Smooth muscle cell (in vitro differentiated cells): ENCODE measurements around the gene RAB24. TPM values are rescaled to one million over a fixed set of nuclear protein-coding genes. Genes with fewer than 3 reads are reported as not detected.

Experiments
- DNase-seq: peaks from one replicate; lab custom pipeline; 2025; ENCODE audit not compliant: unreplicated experiment; lab: John Stamatoyannopoulos, UW
- H2AFZ ChIP-seq: fragments of 200-600 bp; sonication (generic); 2 replicates; pipeline ENCODE4 v1.6.0; 2016; ENCODE audit warnings: antibody characterized with exemption, low read depth, mild to moderate bottlenecking
- H3F3A ChIP-seq: fragments of 200-600 bp; sonication (generic); 2 replicates; pipeline ENCODE4 v1.6.0; 2017; ENCODE audit warnings: antibody characterized with exemption, low read depth
- H3K27ac ChIP-seq: fragments of 200-600 bp; sonication (generic); 2 replicates; pipeline ENCODE4 v1.5.1; 2016; ENCODE audit warnings: low read depth, mild to moderate bottlenecking
- H3K27me3 ChIP-seq: fragments of 200-600 bp; sonication (generic); 2 replicates; pipeline ENCODE4 v1.6.1; 2016; ENCODE audit warnings: low read depth, mild to moderate bottlenecking
- H3K36me3 ChIP-seq: fragments of 200-600 bp; sonication (generic); 2 replicates; pipeline ENCODE4 v1.5.1; 2016; ENCODE audit warnings: low read depth
- H3K4me1 ChIP-seq: fragments of 200-600 bp; sonication (generic); 2 replicates; pipeline ENCODE4 v1.5.1; 2016; ENCODE audit warnings: low read depth
- H3K4me2 ChIP-seq: fragments of 200-600 bp; sonication (generic); 2 replicates; pipeline ENCODE4 v1.6.0; 2016; ENCODE audit warnings: mild to moderate bottlenecking
- H3K4me3 ChIP-seq: fragments of 200-600 bp; sonication (generic); 2 replicates; pipeline ENCODE4 v1.5.1; 2016; ENCODE audit warnings: mild to moderate bottlenecking
- H3K79me2 ChIP-seq: fragments of 200-600 bp; sonication (generic); 2 replicates; pipeline ENCODE4 v1.6.0; 2016; ENCODE audit warnings: low read depth, mild to moderate bottlenecking
- H3K9ac ChIP-seq: fragments of 200-600 bp; sonication (generic); 2 replicates; pipeline ENCODE4 v1.6.0; 2016; ENCODE audit warnings: low read depth
- H3K9me3 ChIP-seq: fragments of 200-600 bp; sonication (generic); replicated peaks from 2 replicates; pipeline ENCODE4 v1.5.1; 2016; ENCODE audit warnings: low read depth
- H4K20me1 ChIP-seq: fragments of 200-600 bp; sonication (generic); 2 replicates; pipeline ENCODE4 v1.6.0; 2016; ENCODE audit warnings: low read depth
- WGBS: methylation state at CpG from one replicate; pipeline ENCODE4 v1.1.7; 2016; ENCODE audit warnings: low lambda C conversion rate; 5-methylcytosine and 5-hydroxymethylcytosine counted together
- polyA plus RNA-seq: library from polyadenylated mRNA; unstranded; fragments of >200 nt; fragmentation: Nextera tagmentation; extraction: Ambion mirVana; gene quantifications from 2 replicates; pipeline ENCODE4 v1.2.1, GENCODE V29; 2016
- total RNA-seq: library from RNA; depleted of rRNA; stranded (reverse); fragments of >200 nt; gene quantifications from 2 replicates; pipeline ENCODE4 v1.2.3, GENCODE V29; 2014
- TF ChIP-seq, protein P1 (sequence below): fragments of 200-600 bp; sonication (generic); IDR thresholded peaks from 2 replicates; pipeline ENCODE4 v1.5.1; 2017; ENCODE audit warnings: borderline replicate concordance, mild to moderate bottlenecking, antibody characterized with exemption; ENCODE audit not compliant: insufficient read depth, poor library complexity, severe bottlenecking

The RAB24 gene
- total and polyA plus RNA-seq, 2 experiments from 2014 or later, result 41.8 to 46.4 TPM

- TF ChIP-seq, protein P1, sequence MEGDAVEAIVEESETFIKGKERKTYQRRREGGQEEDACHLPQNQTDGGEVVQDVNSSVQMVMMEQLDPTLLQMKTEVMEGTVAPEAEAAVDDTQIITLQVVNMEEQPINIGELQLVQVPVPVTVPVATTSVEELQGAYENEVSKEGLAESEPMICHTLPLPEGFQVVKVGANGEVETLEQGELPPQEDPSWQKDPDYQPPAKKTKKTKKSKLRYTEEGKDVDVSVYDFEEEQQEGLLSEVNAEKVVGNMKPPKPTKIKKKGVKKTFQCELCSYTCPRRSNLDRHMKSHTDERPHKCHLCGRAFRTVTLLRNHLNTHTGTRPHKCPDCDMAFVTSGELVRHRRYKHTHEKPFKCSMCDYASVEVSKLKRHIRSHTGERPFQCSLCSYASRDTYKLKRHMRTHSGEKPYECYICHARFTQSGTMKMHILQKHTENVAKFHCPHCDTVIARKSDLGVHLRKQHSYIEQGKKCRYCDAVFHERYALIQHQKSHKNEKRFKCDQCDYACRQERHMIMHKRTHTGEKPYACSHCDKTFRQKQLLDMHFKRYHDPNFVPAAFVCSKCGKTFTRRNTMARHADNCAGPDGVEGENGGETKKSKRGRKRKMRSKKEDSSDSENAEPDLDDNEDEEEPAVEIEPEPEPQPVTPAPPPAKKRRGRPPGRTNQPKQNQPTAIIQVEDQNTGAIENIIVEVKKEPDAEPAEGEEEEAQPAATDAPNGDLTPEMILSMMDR, result no peak
- H4K20me1 ChIP-seq, result peaks cover 40% of the 10 kb centered on the region
- no peaks in the 10 kb centered on the region for H3K4me1 ChIP-seq
- H3K79me2 ChIP-seq, result no peaks in the 10 kb centered on the region
- peak within 1 kb of the TSS; percentile 71 for H3K4me3 ChIP-seq
- H3K27me3 ChIP-seq, result no peaks in the 10 kb centered on the region
- peak within 1 kb of the TSS; percentile 45 for H3K9ac ChIP-seq
- 1% methylated on average over 58 of the region's 78 CpGs for WGBS
- no peaks in the 10 kb centered on the region for H3K9me3 ChIP-seq
- peak; percentile 74 for DNase-seq
- H3F3A ChIP-seq, result no peaks in the 10 kb centered on the region
- peak within 1 kb of the TSS; percentile 96 for H3K4me2 ChIP-seq
- H2AFZ ChIP-seq, result no peak within 1 kb of the TSS
- H3K36me3 ChIP-seq, result no peaks in the 10 kb centered on the region
- peak within 1 kb of the TSS; percentile 55 for H3K27ac ChIP-seq
These were observed 8.5 kb upstream of the RAB24 start, which contains the start of gene MXD3 for GRCh38 chr5:177311723-177312648. TSS of gene MXD3 (minus strand) at chr5:177311898. CDS start at chr5:177311830, 68 bp downstream.

DNA sequence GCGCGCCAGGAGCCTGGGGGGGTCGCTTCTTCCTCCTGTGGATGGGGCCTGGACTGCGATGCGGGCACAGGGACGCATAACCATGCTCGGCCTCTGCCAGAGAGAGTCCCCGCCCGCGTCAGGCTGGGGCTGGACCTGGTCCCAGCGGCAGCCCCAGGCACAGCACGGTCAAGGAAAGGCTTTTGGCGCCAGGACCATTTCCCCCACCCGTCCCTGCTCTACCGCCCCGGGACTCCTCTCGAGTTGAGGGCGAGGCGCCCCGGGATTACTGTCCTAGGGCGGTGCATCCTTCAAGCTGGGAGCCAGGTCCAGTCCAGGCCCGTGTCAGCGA, 7.8 kb upstream of the RAB24 start:
- H3K4me2 ChIP-seq, result peak overlapping the region; percentile 96
- 0% methylated on average over 10 of the region's 23 CpGs for WGBS
- no peaks in the 10 kb centered on the region for H3K4me1 ChIP-seq
- H3K27ac ChIP-seq, result no peak overlapping the region
- H3K36me3 ChIP-seq, result no peaks in the 10 kb centered on the region
- no peaks in the 10 kb centered on the region for H3K27me3 ChIP-seq
- peaks cover 40% of the 10 kb centered on the region for H4K20me1 ChIP-seq
- peak overlapping the region; percentile 45 for H3K9ac ChIP-seq
- H3K79me2 ChIP-seq, result no peaks in the 10 kb centered on the region
- H3F3A ChIP-seq, result no peaks in the 10 kb centered on the region
- no peak overlapping the region for H2AFZ ChIP-seq
- DNase-seq, result no peak
- no peaks in the 10 kb centered on the region for H3K9me3 ChIP-seq
- H3K4me3 ChIP-seq, result peak overlapping the region; percentile 71
- TF ChIP-seq, protein P1, result no peak

- Histone ChIP-seq H3K36me3 (no peaks in the 10 kb centered on the region), H3K27me3 (no peaks in the 10 kb centered on the region), H3K4me1 (no peaks in the 10 kb centered on the region), H4K20me1 (peaks cover 40% of the 10 kb centered on the region), H3K79me2 (no peaks in the 10 kb centered on the region), H2AFZ (no peak overlapping the region), H3F3A (no peaks in the 10 kb centered on the region), H3K27ac (no peak overlapping the region), H3K4me3 (peak overlapping the region; percentile 71), H3K4me2 (peak overlapping the region; percentile 96), H3K9me3 (no peaks in the 10 kb centered on the region), H3K9ac (no peak overlapping the region)
- no peak for DNase-seq
- TF ChIP-seq, protein P1, result no peak
- WGBS, result 28% methylated on average over 15 of the region's 20 CpGs
These were observed 7.4 kb upstream of the RAB24 start for GRCh38 chr5:177310757-177311391.
